IMR-90 (cell line): ENCODE results near the gene BCLAF1. TPM values are rescaled to one million over a fixed set of nuclear protein-coding genes. Genes with fewer than 3 reads are reported as not detected.

ENCODE experiments used
- ATAC-seq: fragments of 200-7000 bp; cut with Tn5 transposase; 2 replicates; pipeline ENCODE4 v1.9.1; 2020; ENCODE audit warnings: low read depth, mild to moderate bottlenecking, moderate library complexity
- BruUV-seq: library from RNA; stranded (reverse); fragments of 400-500 nt; replicated peaks from 2 replicates; lab custom pipeline; 2021; lab: Mats Ljungman, UMichigan
- CTCF ChIA-PET: fragments of 300-600 bp; formaldehyde crosslinking; extraction: SDS; loops from one replicate; lab custom pipeline; 2021; ENCODE audit warnings: antibody characterized with exemption; lab: Yijun Ruan, JAX
- POLR2A ChIA-PET: fragments of 300-600 bp; sonication (Branson Sonifier 250); formaldehyde crosslinking; loops from one replicate; lab custom pipeline; 2022; ENCODE audit warnings: antibody characterized with exemption; ENCODE audit not compliant: unreplicated experiment; lab: Charles Lee
- DNase-seq: peaks from one replicate; pipeline ENCODE4 v3.0.0; 2013
- H2AFZ ChIP-seq: replicated peaks from 2 replicates; pipeline ENCODE3; 2013; ENCODE audit warnings: low read length, mild to moderate bottlenecking; ENCODE audit not compliant: poor library complexity
- H2AK5ac ChIP-seq: 2 replicates; pipeline ENCODE4 v1.6.1; 2013; ENCODE audit warnings: low read depth, low read length, inconsistent platforms
- H2AK9ac ChIP-seq: replicated peaks from 2 replicates; pipeline ENCODE3; 2013; ENCODE audit warnings: mild to moderate bottlenecking, low read depth, low read length, moderate library complexity; ENCODE audit not compliant: poor library complexity
- H2BK120ac ChIP-seq: 2 replicates; pipeline ENCODE4 v1.6.1; 2013; ENCODE audit warnings: low read depth, low read length, inconsistent platforms
- H2BK15ac ChIP-seq: 3 replicates; pipeline ENCODE4 v1.6.1; 2013; ENCODE audit warnings: low read depth, low read length, inconsistent platforms
- H2BK20ac ChIP-seq: 2 replicates; pipeline ENCODE4 v1.6.1; 2013; ENCODE audit warnings: low read depth, mild to moderate bottlenecking, inconsistent platforms, low read length, moderate library complexity
- H2BK5ac ChIP-seq: 2 replicates; pipeline ENCODE4 v1.6.1; 2013; ENCODE audit warnings: mild to moderate bottlenecking, low read depth, low read length, inconsistent platforms; ENCODE audit not compliant: poor library complexity, severe bottlenecking
- H3K14ac ChIP-seq: replicated peaks from 2 replicates; pipeline ENCODE4 v1.6.1; 2013; ENCODE audit warnings: low read depth, low read length, inconsistent platforms
- H3K18ac ChIP-seq: 2 replicates; pipeline ENCODE4 v1.6.1; 2013; ENCODE audit warnings: low read depth, low read length, control low read depth
- H3K23ac ChIP-seq: 2 replicates; pipeline ENCODE4 v1.6.1; 2013; ENCODE audit warnings: low read depth, low read length, inconsistent platforms
- H3K27ac ChIP-seq: 2 replicates; pipeline ENCODE4 v1.5.1; 2013; ENCODE audit warnings: mild to moderate bottlenecking, control low read depth, low read length; ENCODE audit not compliant: insufficient read depth
- H3K27me3 ChIP-seq: 2 replicates; pipeline ENCODE4 v1.6.1; 2013; ENCODE audit warnings: low read length; ENCODE audit not compliant: control insufficient read depth, insufficient read depth
- H3K36me3 ChIP-seq: 2 replicates; pipeline ENCODE4 v1.6.1; 2013; ENCODE audit warnings: low read length, mixed read lengths; ENCODE audit not compliant: control insufficient read depth, insufficient read depth
- H3K4ac ChIP-seq: 2 replicates; pipeline ENCODE4 v1.6.1; 2013; ENCODE audit warnings: low read depth, low read length, inconsistent platforms
- H3K4me1 ChIP-seq: 2 replicates; pipeline ENCODE4 v1.6.1; 2013; ENCODE audit warnings: low read length, mixed read lengths; ENCODE audit not compliant: control insufficient read depth, insufficient read depth
- H3K4me2 ChIP-seq: 2 replicates; pipeline ENCODE4 v1.6.1; 2013; ENCODE audit warnings: low read depth, mild to moderate bottlenecking, control low read depth, low read length, moderate library complexity
- H3K4me3 ChIP-seq: 2 replicates; pipeline ENCODE4 v1.5.1; 2013; ENCODE audit warnings: low read depth, mild to moderate bottlenecking, control low read depth, low read length, moderate library complexity; ENCODE audit not compliant: insufficient read depth
- H3K56ac ChIP-seq: 2 replicates; pipeline ENCODE4 v1.6.1; 2013; ENCODE audit warnings: low read length, inconsistent platforms; ENCODE audit not compliant: insufficient read depth; ENCODE audit errors: extremely low read depth
- H3K79me1 ChIP-seq, 2 experiments: 2 replicates each; pipeline ENCODE4 v1.6.1; 2013; ENCODE audit warnings: low read length in 2 of 2, inconsistent platforms in 1 of 2, low read depth in 1 of 2
- H3K9ac ChIP-seq: 2 replicates; pipeline ENCODE4 v1.6.1; 2013; ENCODE audit warnings: low read depth, low read length, control low read depth
- H3K9me1 ChIP-seq: 2 replicates; pipeline ENCODE4 v1.6.1; 2013; ENCODE audit warnings: low read length, inconsistent platforms; ENCODE audit not compliant: insufficient read depth
- H3K9me3 ChIP-seq: 2 replicates; pipeline ENCODE4 v1.6.1; 2013; ENCODE audit warnings: low read length; ENCODE audit not compliant: control insufficient read depth, insufficient read depth
- H4K20me1 ChIP-seq: 2 replicates; pipeline ENCODE4 v1.6.1; 2013; ENCODE audit warnings: low read length, inconsistent platforms; ENCODE audit not compliant: insufficient read depth
- H4K5ac ChIP-seq: 2 replicates; pipeline ENCODE4 v1.6.1; 2013; ENCODE audit warnings: mild to moderate bottlenecking, low read depth, low read length, control low read depth
- H4K8ac ChIP-seq, 2 experiments: 2 replicates each; pipeline ENCODE4 v1.6.1; 2013; ENCODE audit warnings: low read depth in 2 of 2, low read length in 2 of 2, control low read depth in 1 of 2, inconsistent platforms in 1 of 2
- H4K91ac ChIP-seq: 2 replicates; pipeline ENCODE4 v1.6.1; 2013; ENCODE audit warnings: low read depth, low read length, inconsistent platforms; ENCODE audit not compliant: insufficient read depth
- BHLHE40 ChIP-seq: fragments of 150-350 bp; IDR thresholded peaks from 2 replicates; pipeline ENCODE4 v1.6.1; 2016; ENCODE audit warnings: mild to moderate bottlenecking, low read depth, low read length
- CTCF ChIP-seq: conservative IDR thresholded peaks from 2 replicates; pipeline ENCODE4 v1.5.1; 2012; ENCODE audit warnings: mild to moderate bottlenecking, low read depth, low read length, improper control_type of control experiment
- FOS ChIP-seq: fragments of 150-350 bp; IDR thresholded peaks from 2 replicates; pipeline ENCODE4 v1.6.1; 2016; ENCODE audit warnings: low read depth, low read length
- MAFK ChIP-seq: IDR thresholded peaks from 2 replicates; pipeline ENCODE4 v1.6.1; 2012; ENCODE audit warnings: low read depth, low read length, improper control_type of control experiment
- RAD21 ChIP-seq: IDR thresholded peaks from 2 replicates; pipeline ENCODE4 v1.6.1; 2012; ENCODE audit warnings: low read length, improper control_type of control experiment
- RFX5 ChIP-seq: IDR thresholded peaks from 2 replicates; pipeline ENCODE4 v1.8.0; 2012; ENCODE audit warnings: low read depth, mild to moderate bottlenecking, low read length, moderate library complexity
- SMC3 ChIP-seq: fragments of 150-350 bp; IDR thresholded peaks from 2 replicates; pipeline ENCODE4 v1.6.1; 2016; ENCODE audit warnings: low read depth, mild to moderate bottlenecking, antibody characterized with exemption, low read length, moderate library complexity
- WGBS, 2 experiments: methylation state at CpG; one replicate each; pipeline versions ENCODE4 v1.1.5 to v1.1.7; 2013; ENCODE audit warnings: missing lambda C conversion rate in 2 of 2; ENCODE audit not compliant: insufficient read length in 1 of 2; ENCODE audit errors: extremely low coverage in 2 of 2; 5-methylcytosine and 5-hydroxymethylcytosine counted together
- dilution Hi-C: fragments of 300-500 bp; cut with HindIII; formaldehyde crosslinking; loops from one replicate; pipeline ENCODE4 v1.14.3; 2018; ENCODE audit warnings: low sequenced_read_pairs; ENCODE audit not compliant: unreplicated experiment
- in situ Hi-C: fragments of 300-500 bp; cut with MboI; formaldehyde crosslinking; loops from 3 replicates; pipeline ENCODE4 v1.14.3; 2019; ENCODE audit warnings: low sequenced_read_pairs, inconsistent platforms, mixed read lengths
- intact Hi-C: fragments of 100-400 bp; cut with micrococcal nuclease; formaldehyde crosslinking; loops from 2 replicates; pipeline ENCODE4 v1.10.0; 2022
- polyA plus RNA-seq, 3 experiments: library from polyadenylated mRNA; depleted of rRNA; stranded (reverse); fragments of >200 nt; gene quantifications; 2 replicates each; pipeline ENCODE4 v1.2.3, GENCODE V29; 2012; ENCODE audit warnings: low replicate concordance in 1 of 3
- total RNA-seq: library from RNA; depleted of rRNA; stranded (reverse); fragments of >200 nt; gene quantifications from 2 replicates; pipeline ENCODE4 v1.2.3, GENCODE V29; 2012
- TF ChIP-seq, protein P1 (sequence below): fragments of 150-350 bp; IDR thresholded peaks from 2 replicates; pipeline ENCODE4 v1.6.1; 2017; ENCODE audit warnings: mild to moderate bottlenecking, antibody characterized with exemption, low read length, low read depth

Gene BCLAF1
- total and polyA plus RNA-seq, 2 of the 4 experiments (the other 2 are of a cell fraction): 34.0 to 141 TPM

- H2BK5ac ChIP-seq: no peak overlapping the region
These were observed 44.3 kb upstream of the BCLAF1 start for GRCh38 chr6:136333824-136334464.

More at GRCh38 chr6:136333824-136334464, 44.3 kb upstream of the BCLAF1 start:
- ATAC-seq (no peak), DNase-seq (no peak)
- Histone ChIP-seq H3K27ac (no peak overlapping the region), H3K36me3 (no peaks in the 10 kb centered on the region), H2BK120ac (no peak overlapping the region), H3K9me3 (no peaks in the 10 kb centered on the region), H2AK5ac (no peak overlapping the region), H4K5ac (no peak overlapping the region), H3K27me3 (peaks cover 11% of the 10 kb centered on the region), H2BK15ac (no peak overlapping the region), H4K20me1 (no peaks in the 10 kb centered on the region), H3K23ac (no peak overlapping the region), H3K79me1 (no peaks in the 10 kb centered on the region), H2AK9ac (no peak overlapping the region), H3K14ac (no peak overlapping the region), H3K4ac (no peak overlapping the region), H4K8ac (no peak overlapping the region), H3K9me1 (no peaks in the 10 kb centered on the region), H3K9ac (no peak overlapping the region), H3K4me3 (no peak overlapping the region), H3K4me2 (no peak overlapping the region), H4K91ac (no peak overlapping the region), H2BK20ac (no peak overlapping the region), H3K56ac (no peak overlapping the region), H3K4me1 (peaks cover 3% of the 10 kb centered on the region; the same call in 1 of the 2 replicates), H2AFZ (no peak overlapping the region), H3K18ac (no peak overlapping the region)
- ChIA-PET CTCF (no interaction called here), POLR2A (no interaction called here)
- in situ Hi-C loops (no loop called here), dilution Hi-C loops (no loop called here), intact Hi-C loops (no loop called here)
- 87% methylated on average over 5 of the region's 11 CpGs; no CpG with 5 or more reads in 1 of the 2 experiments for WGBS, 2 experiments
- no TSS peak for BruUV-seq
- TF ChIP-seq CTCF: no peak
- TF ChIP-seq FOS: no peak
- TF ChIP-seq, protein P1, sequence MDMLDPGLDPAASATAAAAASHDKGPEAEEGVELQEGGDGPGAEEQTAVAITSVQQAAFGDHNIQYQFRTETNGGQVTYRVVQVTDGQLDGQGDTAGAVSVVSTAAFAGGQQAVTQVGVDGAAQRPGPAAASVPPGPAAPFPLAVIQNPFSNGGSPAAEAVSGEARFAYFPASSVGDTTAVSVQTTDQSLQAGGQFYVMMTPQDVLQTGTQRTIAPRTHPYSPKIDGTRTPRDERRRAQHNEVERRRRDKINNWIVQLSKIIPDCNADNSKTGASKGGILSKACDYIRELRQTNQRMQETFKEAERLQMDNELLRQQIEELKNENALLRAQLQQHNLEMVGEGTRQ: no peak
- TF ChIP-seq RAD21: no peak
- no peak for TF ChIP-seq RFX5
- TF ChIP-seq BHLHE40: no peak
- TF ChIP-seq MAFK: no peak
- TF ChIP-seq SMC3: no peak
